NB4 (cell line): ENCODE results near the gene CILP.

ENCODE experiments used
- DNase-seq: peaks from one replicate; pipeline ENCODE4 v3.0.0; 2010; ENCODE audit warnings: low read depth
- H3K4me3 ChIP-seq: one replicate; pipeline ENCODE4 v1.5.1; 2011; ENCODE audit warnings: mild to moderate bottlenecking, low read depth, low read length, moderate library complexity
- CTCF ChIP-seq: IDR thresholded peaks from one replicate; pipeline ENCODE4 v1.5.1; 2012; ENCODE audit warnings: low read depth, low read length
- MAX ChIP-seq: IDR thresholded peaks from 2 replicates; pipeline ENCODE4 v1.6.1; 2011; ENCODE audit warnings: low read depth, low read length
- MYC ChIP-seq: IDR thresholded peaks from 2 replicates; pipeline ENCODE4 v1.6.1; 2011; ENCODE audit warnings: low read depth, low read length
- POLR2A ChIP-seq: IDR thresholded peaks from 2 replicates; pipeline ENCODE4 v1.6.1; 2011; ENCODE audit warnings: mild to moderate bottlenecking; ENCODE audit not compliant: insufficient read length; ENCODE audit errors: extremely low read depth

The CILP gene

GRCh38 chr15:65206750-65207149, 4.5 kb downstream of the CILP start:
- no peak for TF ChIP-seq MAX
- TF ChIP-seq MYC, result no peak
- TF ChIP-seq CTCF, result no peak
- TF ChIP-seq POLR2A, result no peak
- H3K4me3 ChIP-seq, result no peak overlapping the region
- no peak for DNase-seq

- no peak overlapping the region for H3K4me3 ChIP-seq
- TF ChIP-seq MAX, result no peak
- TF ChIP-seq CTCF, result no peak
- TF ChIP-seq MYC, result no peak
- no peak for TF ChIP-seq POLR2A
- no peak for DNase-seq
Measured at GRCh38 chr15:65204931-65205660, 6.2 kb downstream of the CILP start.

- TF ChIP-seq CTCF (no peak), MAX (no peak), POLR2A (no peak), MYC (no peak)
- H3K4me3 ChIP-seq, result no peak overlapping the region
Measured at GRCh38 chr15:65204236-65204930, 6.9 kb downstream of the CILP start.

GRCh38 chr15:65201918-65202317, 9.4 kb downstream of the CILP start:
- no peak overlapping the region for H3K4me3 ChIP-seq
- TF ChIP-seq MAX, result no peak
- TF ChIP-seq POLR2A, result no peak
- TF ChIP-seq MYC, result no peak
- no peak for TF ChIP-seq CTCF
- no peak for DNase-seq

More at GRCh38 chr15:65204236-65204930, 6.9 kb downstream of the CILP start:
- no peak for DNase-seq

GRCh38 chr15:65198571-65198970, 12.7 kb downstream of the CILP start:
- TF ChIP-seq CTCF, result no peak
- no peak for TF ChIP-seq MAX
- H3K4me3 ChIP-seq, result no peak overlapping the region
- DNase-seq, result no peak
